ENCODE results near the gene BRPF1.

- TF ChIP-seq CTCF (conservative IDR thresholded peaks at IDR 0.05; ENCODE audit: low read length) (no peak), EZH2phosphoT487 (IDR thresholded peaks at IDR 0.05; ENCODE audit: borderline replicate concordance) (no peak)
Measured at GRCh38 chr3:9717563-9717962, 14.0 kb upstream of the BRPF1 start.

All from Loucy (cell line).